ENCODE data around the gene BUB3. TPM values are rescaled to one million over a fixed set of nuclear protein-coding genes. Genes with fewer than 3 reads are reported as not detected.

BUB3 gene
- total RNA-seq, 1 experiment from 2014 or later: 129 TPM

- Mint-ChIP-seq H3K27me3 (ENCODE audit: insufficient read depth, unreplicated experiment) (peaks cover 12% of the 10 kb centered on the region), H3K27ac (ENCODE audit: unreplicated experiment) (no peak overlapping the region), H3K36me3 (ENCODE audit: insufficient read depth, unreplicated experiment) (no peaks in the 10 kb centered on the region), H3K9me3 (ENCODE audit: unreplicated experiment) (no peaks in the 10 kb centered on the region), H3K4me1 (ENCODE audit: low read depth, unreplicated experiment) (peaks cover 6% of the 10 kb centered on the region), H3K4me3 (ENCODE audit: unreplicated experiment) (no peak overlapping the region)
- DNase-seq: no peak
- intact Hi-C loops (cut with micrococcal nuclease; ENCODE audit: unreplicated experiment): no loop called here
- no TSS peak for BruUV-seq (replicated peaks)
- Histone ChIP-seq H3K27me3 (replicated peaks; ENCODE audit: control insufficient read depth, insufficient read depth, low read length) (peaks cover 2% of the 10 kb centered on the region), H3K9me3 (no peaks in the 10 kb centered on the region), H3K36me3 (ENCODE audit: control insufficient read depth, insufficient read depth, low read length) (no peaks in the 10 kb centered on the region), H3K4me3 (ENCODE audit: low read depth, low read length) (no peak overlapping the region), H3K4me1 (peaks cover 4% of the 10 kb centered on the region)
- TF ChIP-seq CTCF (IDR thresholded peaks at IDR 0.05; ENCODE audit: insufficient read depth in 1 of 2, low read depth in 1 of 2, low read length in 1 of 2, severe bottlenecking in 1 of 2, unreplicated experiment in 1 of 2): no peak
- POLR2A ChIA-PET: no interaction called here
- CTCF ChIA-PET: interaction anchor here (0.6 to 0.9 kb wide), 2 partner anchors 11 to 236 kb away, joined by 3 read pairs; no protein-coding TSS in a partner anchor
Observed at GRCh38 chr10:123144697-123145541, 9.3 kb upstream of the BUB3 start.

GRCh38 chr10:123145542-123146012 is 8.6 kb upstream of the BUB3 start:
- ChIA-PET POLR2A (no interaction called here), CTCF (interaction anchor here (0.9 kb wide), 1 partner anchor 235 kb away, joined by 3 read pairs; no protein-coding TSS in a partner anchor)
- DNase-seq: no peak
- no peaks in the 10 kb centered on the region for H3K9me3 Mint-ChIP-seq (ENCODE audit: unreplicated experiment)
- H3K4me1 ChIP-seq: peaks cover 6% of the 10 kb centered on the region
- H3K36me3 ChIP-seq (ENCODE audit: control insufficient read depth, insufficient read depth, low read length): no peaks in the 10 kb centered on the region
- BruUV-seq (replicated peaks): no TSS peak
- intact Hi-C loops (cut with micrococcal nuclease; ENCODE audit: unreplicated experiment): no loop called here
- H3K27ac Mint-ChIP-seq (ENCODE audit: unreplicated experiment): no peak overlapping the region
- peaks cover 12% of the 10 kb centered on the region for H3K27me3 Mint-ChIP-seq (ENCODE audit: insufficient read depth, unreplicated experiment)
- no peaks in the 10 kb centered on the region for H3K9me3 ChIP-seq
- H3K27me3 ChIP-seq (replicated peaks; ENCODE audit: control insufficient read depth, insufficient read depth, low read length): peaks cover 2% of the 10 kb centered on the region
- no peak for TF ChIP-seq CTCF (IDR thresholded peaks at IDR 0.05; ENCODE audit: insufficient read depth in 1 of 2, low read depth in 1 of 2, low read length in 1 of 2, severe bottlenecking in 1 of 2, unreplicated experiment in 1 of 2)
- H3K4me3 Mint-ChIP-seq (ENCODE audit: unreplicated experiment): no peak overlapping the region
- no peak overlapping the region for H3K4me3 ChIP-seq (ENCODE audit: low read depth, low read length)
- H3K36me3 Mint-ChIP-seq (ENCODE audit: insufficient read depth, unreplicated experiment): no peaks in the 10 kb centered on the region
- H3K4me1 Mint-ChIP-seq (ENCODE audit: low read depth, unreplicated experiment): peaks cover 6% of the 10 kb centered on the region

GRCh38 chr10:123146013-123146893 is 7.9 kb upstream of the BUB3 start:
- Mint-ChIP-seq H3K27ac (ENCODE audit: unreplicated experiment) (no peak overlapping the region), H3K36me3 (ENCODE audit: insufficient read depth, unreplicated experiment) (no peaks in the 10 kb centered on the region), H3K4me1 (ENCODE audit: low read depth, unreplicated experiment) (peaks cover 6% of the 10 kb centered on the region), H3K4me3 (ENCODE audit: unreplicated experiment) (peak overlapping the region; percentile 73), H3K27me3 (ENCODE audit: insufficient read depth, unreplicated experiment) (peaks cover 12% of the 10 kb centered on the region), H3K9me3 (ENCODE audit: unreplicated experiment) (no peaks in the 10 kb centered on the region)
- Histone ChIP-seq H3K4me3 (ENCODE audit: low read depth, low read length) (no peak overlapping the region), H3K36me3 (ENCODE audit: control insufficient read depth, insufficient read depth, low read length) (no peaks in the 10 kb centered on the region), H3K4me1 (peaks cover 5% of the 10 kb centered on the region), H3K9me3 (no peaks in the 10 kb centered on the region), H3K27me3 (replicated peaks; ENCODE audit: control insufficient read depth, insufficient read depth, low read length) (peaks cover 2% of the 10 kb centered on the region)
- DNase-seq: no peak
- intact Hi-C loops (cut with micrococcal nuclease; ENCODE audit: unreplicated experiment): no loop called here
- no peak for TF ChIP-seq CTCF (IDR thresholded peaks at IDR 0.05; ENCODE audit: insufficient read depth in 1 of 2, low read depth in 1 of 2, low read length in 1 of 2, severe bottlenecking in 1 of 2, unreplicated experiment in 1 of 2)
- POLR2A ChIA-PET: interaction anchor here (0.5 kb wide), 1 partner anchor 947 kb away, joined by 3 read pairs; the partner anchor contains the start of gene CHST15
- no TSS peak for BruUV-seq (replicated peaks)
- CTCF ChIA-PET: no interaction called here
